BE2C (cell line): ENCODE results near the gene PNMA6A.

Source experiments
- DNase-seq: peaks from one replicate; pipeline ENCODE4 v3.0.0-alpha.2; 2020
- H3K27me3 ChIP-seq: fragments of 250-450 bp; sonication (Bioruptor Pico); 2 replicates; pipeline ENCODE4 v1.5.1; 2020; ENCODE audit warnings: mild to moderate bottlenecking
- H3K36me3 ChIP-seq: fragments of 250-450 bp; sonication (Bioruptor Pico); 2 replicates; pipeline ENCODE4 v1.5.1; 2020; ENCODE audit warnings: mild to moderate bottlenecking
- H3K4me1 ChIP-seq: fragments of 250-450 bp; sonication (Bioruptor Pico); 2 replicates; pipeline ENCODE4 v1.5.1; 2020
- H3K4me3 ChIP-seq: 2 replicates; pipeline ENCODE4 v1.5.1; 2011; ENCODE audit warnings: low read depth, low read length
- H3K9me3 ChIP-seq: fragments of 250-450 bp; sonication (Bioruptor Pico); 2 replicates; pipeline ENCODE4 v1.5.1; 2020
- CTCF ChIP-seq: IDR thresholded peaks from 2 replicates; pipeline ENCODE4 v1.5.1; 2012; ENCODE audit warnings: mild to moderate bottlenecking, low read depth, low read length

Gene PNMA6A

GRCh38 chrX:153049093-153049492 lies 23.2 kb upstream of the PNMA6A start:
- H3K9me3 ChIP-seq = no peaks in the 10 kb centered on the region
- no peaks in the 10 kb centered on the region for H3K27me3 ChIP-seq
- TF ChIP-seq CTCF = no peak
- DNase-seq = no peak
- H3K4me1 ChIP-seq = no peaks in the 10 kb centered on the region
- H3K36me3 ChIP-seq = no peaks in the 10 kb centered on the region
- H3K4me3 ChIP-seq = no peak overlapping the region

- no peaks in the 10 kb centered on the region for H3K4me1 ChIP-seq
- no peak for DNase-seq
- no peak for TF ChIP-seq CTCF
- no peak overlapping the region for H3K4me3 ChIP-seq
- no peaks in the 10 kb centered on the region for H3K36me3 ChIP-seq
- peaks cover 6% of the 10 kb centered on the region; the same call in 1 of the 2 replicates for H3K27me3 ChIP-seq
- no peaks in the 10 kb centered on the region for H3K9me3 ChIP-seq
These were observed 19.7 kb upstream of the PNMA6A start for GRCh38 chrX:153052534-153052933.

GRCh38 chrX:153055871-153056749 lies 16.1 kb upstream of the PNMA6A start, which contains the start of gene PNMA3:
Gene PNMA3 (plus strand): TSS chrX:153056470. CDS start chrX:153057056, 586 bp downstream.
- DNase-seq = peak; percentile 27
- H3K9me3 ChIP-seq = no peaks in the 10 kb centered on the region
- TF ChIP-seq CTCF = no peak
- peaks cover 6% of the 10 kb centered on the region; the same call in 1 of the 2 replicates for H3K27me3 ChIP-seq
- no peaks in the 10 kb centered on the region for H3K36me3 ChIP-seq
- no peak within 1 kb of the TSS for H3K4me3 ChIP-seq
- no peaks in the 10 kb centered on the region for H3K4me1 ChIP-seq

GRCh38 chrX:153057281-153057680 lies 15.0 kb upstream of the PNMA6A start:
- Histone ChIP-seq H3K27me3 (peaks cover 6% of the 10 kb centered on the region; the same call in 1 of the 2 replicates), H3K36me3 (no peaks in the 10 kb centered on the region), H3K4me1 (no peaks in the 10 kb centered on the region), H3K4me3 (no peak overlapping the region), H3K9me3 (no peaks in the 10 kb centered on the region)
- DNase-seq = no peak
- no peak for TF ChIP-seq CTCF

GRCh38 chrX:153059191-153060094 lies 12.8 kb upstream of the PNMA6A start:
- no peak for TF ChIP-seq CTCF
- no peaks in the 10 kb centered on the region for H3K4me1 ChIP-seq
- DNase-seq = no peak
- no peaks in the 10 kb centered on the region for H3K9me3 ChIP-seq
- H3K36me3 ChIP-seq = no peaks in the 10 kb centered on the region
- H3K4me3 ChIP-seq = no peak overlapping the region
- H3K27me3 ChIP-seq = peaks cover 6% of the 10 kb centered on the region; the same call in 1 of the 2 replicates
